Stimulated activated CD8-positive, alpha-beta memory T cell treated with anti-CD3 and anti-CD28 coated beads, Interleukin-12 subunit alpha, Interleukin-12 subunit beta, amount 100 ng/mL, for 24 hours (primary cell): ENCODE results near the gene KRTAP25-1.

Source experiments
- DNase-seq: peaks from one replicate; pipeline ENCODE4 v3.0.0-alpha.2; 2020; ENCODE audit errors: extremely low read depth

Gene KRTAP25-1

GRCh38 chr21:30289215-30289614, at the start of gene KRTAP25-1:
TSS of gene KRTAP25-1 (minus strand) at chr21:30289514. CDS start at chr21:30289490, 24 bp downstream.
- DNase-seq = no peak

GRCh38 chr21:30338717-30339116, 49.4 kb upstream of the KRTAP25-1 start:
- DNase-seq = no peak

GRCh38 chr21:30337772-30338171, 48.5 kb upstream of the KRTAP25-1 start:
- no peak for DNase-seq

- no peak for DNase-seq
Observed at GRCh38 chr21:30337276-30337744, 48.0 kb upstream of the KRTAP25-1 start, which contains the start of gene KRTAP27-1. TSS of gene KRTAP27-1 (minus strand) at chr21:30337694. CDS start at chr21:30337668, 26 bp downstream.

- no peak for DNase-seq
Observed at GRCh38 chr21:30336596-30336995, 47.3 kb upstream of the KRTAP25-1 start.

GRCh38 chr21:30333736-30334135, 44.4 kb upstream of the KRTAP25-1 start:
- no peak for DNase-seq

- no peak for DNase-seq
Observed at GRCh38 chr21:30332681-30333080, 43.4 kb upstream of the KRTAP25-1 start.

GRCh38 chr21:30329203-30329875, 40.0 kb upstream of the KRTAP25-1 start:
- DNase-seq = no peak

GRCh38 chr21:30326390-30326789, 37.1 kb upstream of the KRTAP25-1 start:
- no peak for DNase-seq

GRCh38 chr21:30320215-30320614, 30.9 kb upstream of the KRTAP25-1 start, which contains the start of gene KRTAP26-1:
TSS of gene KRTAP26-1 (minus strand) at chr21:30320315. CDS start at chr21:30320035, 280 bp downstream.
- DNase-seq = no peak

GRCh38 chr21:30315701-30316100, 26.4 kb upstream of the KRTAP25-1 start:
- DNase-seq = no peak

- no peak for DNase-seq
Observed at GRCh38 chr21:30306884-30307283, 17.6 kb upstream of the KRTAP25-1 start.

GRCh38 chr21:30305136-30305535, 15.8 kb upstream of the KRTAP25-1 start:
- DNase-seq = no peak

- no peak for DNase-seq
Observed at GRCh38 chr21:30282850-30283249, 6.5 kb downstream of the KRTAP25-1 start, which contains the start of gene KRTAP24-1. TSS of gene KRTAP24-1 (minus strand) at chr21:30282950. CDS start at chr21:30282932, 18 bp downstream.

- DNase-seq = no peak
Observed at GRCh38 chr21:30271611-30272010, 17.7 kb downstream of the KRTAP25-1 start.

GRCh38 chr21:30271156-30271555, 18.2 kb downstream of the KRTAP25-1 start:
- no peak for DNase-seq

GRCh38 chr21:30269803-30270530, 19.3 kb downstream of the KRTAP25-1 start:
- no peak for DNase-seq

- DNase-seq = no peak
Observed at GRCh38 chr21:30268608-30269197, 20.6 kb downstream of the KRTAP25-1 start.

GRCh38 chr21:30257773-30258172, 31.5 kb downstream of the KRTAP25-1 start:
- no peak for DNase-seq

- DNase-seq = no peak
Observed at GRCh38 chr21:30256100-30256499, 33.2 kb downstream of the KRTAP25-1 start.

- DNase-seq = no peak
Observed at GRCh38 chr21:30255679-30256078, 33.6 kb downstream of the KRTAP25-1 start.

- no peak for DNase-seq
Observed at GRCh38 chr21:30251781-30252180, 37.5 kb downstream of the KRTAP25-1 start.
